CD4-positive, CD25-positive, alpha-beta regulatory T cell (primary cell): ENCODE measurements around the gene N4BP2. TPM values are rescaled to one million over a fixed set of nuclear protein-coding genes. Genes with fewer than 3 reads are reported as not detected.
"Not testable (repeated sequence)": the region's sequence is repeated elsewhere in the genome, so short reads cannot be mapped to it uniquely, and the experiment has no call there.

Experiments
- ATAC-seq, 2 donors: fragments of 150-1000 bp; cut with Tn5 transposase; one replicate each; pipeline ENCODE4 v1.10.0; 2021; ENCODE audit warnings: low read depth in 2 of 2, moderate number of reproducible peaks in 2 of 2, moderate library complexity in 1 of 2
- DNase-seq, 3 donors: peaks; one replicate each; pipeline versions ENCODE4 v3.0.0 to v3.0.0-alpha.2; 2012 to 2022; ENCODE audit warnings: mixed read lengths in 1 of 3
- H3K27ac ChIP-seq: one replicate; pipeline ENCODE4 v1.7.0; 2013; ENCODE audit warnings: mild to moderate bottlenecking, low read length; ENCODE audit not compliant: insufficient read depth, poor library complexity, severe bottlenecking
- H3K27me3 ChIP-seq: one replicate; pipeline ENCODE4 v1.7.0; 2013; ENCODE audit warnings: low read length; ENCODE audit not compliant: control insufficient read depth, insufficient read depth
- H3K36me3 ChIP-seq: one replicate; pipeline ENCODE4 v1.7.0; 2013; ENCODE audit warnings: mild to moderate bottlenecking, low read length, moderate library complexity; ENCODE audit not compliant: control insufficient read depth, insufficient read depth
- H3K4me1 ChIP-seq: 2 replicates; pipeline ENCODE4 v1.7.0; 2013; ENCODE audit warnings: mild to moderate bottlenecking, low read length; ENCODE audit not compliant: insufficient read depth, control insufficient read depth, poor library complexity, severe bottlenecking
- H3K4me3 ChIP-seq: one replicate; pipeline ENCODE4 v1.7.0; 2013; ENCODE audit warnings: low read depth, mild to moderate bottlenecking, low read length, moderate library complexity
- H3K9me3 ChIP-seq, 2 experiments: 1 replicate in 1 of 2; 2 replicates in 1 of 2; pipeline ENCODE4 v1.7.0; 2013; ENCODE audit warnings: low read length in 2 of 2, mild to moderate bottlenecking in 1 of 2, moderate library complexity in 1 of 2; ENCODE audit not compliant: control insufficient read depth in 2 of 2
- H3K27ac Mint-ChIP-seq, 3 donors: one replicate each; pipeline ENCODE4 v1.8.0; 2020 to 2022; ENCODE audit warnings: mild to moderate bottlenecking in 3 of 3, mixed read lengths in 3 of 3, moderate library complexity in 2 of 3
- H3K27me3 Mint-ChIP-seq: one replicate; pipeline ENCODE4 v1.8.0; 2022; ENCODE audit warnings: mild to moderate bottlenecking, mixed read lengths
- H3K36me3 Mint-ChIP-seq: one replicate; pipeline ENCODE4 v1.8.0; 2020; ENCODE audit warnings: mixed read lengths
- H3K4me1 Mint-ChIP-seq, 4 donors: one replicate each; pipeline ENCODE4 v1.8.0; 2020 to 2022; ENCODE audit warnings: mixed read lengths in 4 of 4, mild to moderate bottlenecking in 1 of 4
- H3K4me3 Mint-ChIP-seq, 4 donors: one replicate each; pipeline ENCODE4 v1.8.0; 2020 to 2022; ENCODE audit warnings: mild to moderate bottlenecking in 4 of 4, mixed read lengths in 4 of 4, moderate library complexity in 3 of 4
- H3K9me3 Mint-ChIP-seq, 7 donors: one replicate each; pipeline ENCODE4 v1.8.0; 2020 to 2022; ENCODE audit warnings: mixed read lengths in 7 of 7, mild to moderate bottlenecking in 3 of 7, moderate library complexity in 2 of 7
- polyA plus RNA-seq, 4 donors: library from polyadenylated mRNA; unstranded; fragments of 300-500 nt; fragmentation: Illumina TruSeq; gene quantifications; one replicate each; pipeline ENCODE4 v1.2.3, GENCODE V29; 2021
- total RNA-seq: library from RNA; stranded (reverse); gene quantifications from one replicate; pipeline ENCODE4 v1.2.3, GENCODE V29; 2022

Gene N4BP2
- total and polyA plus RNA-seq, 5 donors from 2014 or later, result 6.3 to 21.4 (median 10.1) TPM

DNA sequence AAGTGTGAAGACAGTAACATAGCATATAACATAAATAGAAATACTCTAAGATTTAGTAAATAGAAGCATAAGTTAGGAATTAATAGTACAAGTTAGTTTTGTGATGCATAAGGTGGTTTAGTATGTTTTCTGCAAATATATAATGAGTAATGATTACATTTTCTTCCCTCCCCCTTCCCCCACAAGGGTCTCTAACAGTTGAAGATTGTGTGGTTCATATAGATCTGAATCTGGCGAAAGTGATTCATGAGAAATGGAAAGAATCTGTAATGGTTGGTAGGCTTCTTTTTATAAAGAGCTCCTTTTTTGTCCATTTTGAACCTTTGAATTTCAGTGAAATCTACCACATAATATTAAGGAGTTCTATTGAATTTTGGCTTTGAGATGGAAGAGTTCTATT, 66.3 kb downstream of the N4BP2 start:
- H3K9me3 ChIP-seq, result no peaks in the 10 kb centered on the region
- DNase-seq (no peak), ATAC-seq (no peak)
- H3K4me1 Mint-ChIP-seq, result peaks cover 15 to 43% (median 30%) of the 10 kb centered on the region in 4 donors
- no peaks in the 10 kb centered on the region for H3K27me3 Mint-ChIP-seq
- H3K36me3 Mint-ChIP-seq, result peaks cover 10% of the 10 kb centered on the region
- peak overlapping the region in 1 of 4 donors; percentile 10 for H3K4me3 Mint-ChIP-seq
- H3K4me3 ChIP-seq, result no peak overlapping the region
- H3K27ac Mint-ChIP-seq, result peak overlapping the region; percentile 7 to 49 (median 44)
- peaks cover 11% of the 10 kb centered on the region for H3K4me1 ChIP-seq
- H3K27me3 ChIP-seq, result no peaks in the 10 kb centered on the region
- peaks cover 0 to 2% (median 0%) of the 10 kb centered on the region in 7 donors for H3K9me3 Mint-ChIP-seq
- H3K27ac ChIP-seq, result no peak overlapping the region
- H3K36me3 ChIP-seq, result peaks cover 8% of the 10 kb centered on the region

GRCh38 chr4:40124690-40125089, 68.0 kb downstream of the N4BP2 start:
- H3K36me3 Mint-ChIP-seq, result peaks cover 5% of the 10 kb centered on the region
- DNase-seq (peak in 2 of 3 donors; percentile 62 to 80), ATAC-seq (peak; percentile 76 to 82)
- Histone ChIP-seq H3K9me3 (no peaks in the 10 kb centered on the region), H3K27ac (peak overlapping the region; percentile 54), H3K4me3 (peak overlapping the region; percentile 47), H3K36me3 (peaks cover 5% of the 10 kb centered on the region), H3K4me1 (peaks cover 11% of the 10 kb centered on the region), H3K27me3 (no peaks in the 10 kb centered on the region)
- H3K27ac Mint-ChIP-seq, result peak overlapping the region in 2 of 3 donors; percentile 85 to 95
- peak overlapping the region in 3 of 4 donors; percentile 13 to 72 (median 70) for H3K4me3 Mint-ChIP-seq
- peaks cover 0 to 1% (median 0%) of the 10 kb centered on the region in 7 donors for H3K9me3 Mint-ChIP-seq
- no peaks in the 10 kb centered on the region for H3K27me3 Mint-ChIP-seq
- peaks cover 15 to 43% (median 30%) of the 10 kb centered on the region in 4 donors for H3K4me1 Mint-ChIP-seq

GRCh38 chr4:40130401-40131036, 73.9 kb downstream of the N4BP2 start:
- no peak overlapping the region for H3K4me3 Mint-ChIP-seq
- DNase-seq (no peak), ATAC-seq (no peak)
- no peak overlapping the region for H3K27ac ChIP-seq
- H3K27me3 ChIP-seq, result no peaks in the 10 kb centered on the region
- H3K9me3 ChIP-seq, result no peaks in the 10 kb centered on the region
- H3K9me3 Mint-ChIP-seq, result no peaks in the 10 kb centered on the region
- peaks cover under 1% of the 10 kb centered on the region for H3K4me1 ChIP-seq
- H3K4me1 Mint-ChIP-seq, result peaks cover 0 to 8% (median 4%) of the 10 kb centered on the region in 4 donors
- no peaks in the 10 kb centered on the region for H3K27me3 Mint-ChIP-seq
- no peak overlapping the region for H3K4me3 ChIP-seq
- H3K36me3 ChIP-seq, result peaks cover 4% of the 10 kb centered on the region
- H3K36me3 Mint-ChIP-seq, result peaks cover 12% of the 10 kb centered on the region
- no peak overlapping the region for H3K27ac Mint-ChIP-seq

DNA sequence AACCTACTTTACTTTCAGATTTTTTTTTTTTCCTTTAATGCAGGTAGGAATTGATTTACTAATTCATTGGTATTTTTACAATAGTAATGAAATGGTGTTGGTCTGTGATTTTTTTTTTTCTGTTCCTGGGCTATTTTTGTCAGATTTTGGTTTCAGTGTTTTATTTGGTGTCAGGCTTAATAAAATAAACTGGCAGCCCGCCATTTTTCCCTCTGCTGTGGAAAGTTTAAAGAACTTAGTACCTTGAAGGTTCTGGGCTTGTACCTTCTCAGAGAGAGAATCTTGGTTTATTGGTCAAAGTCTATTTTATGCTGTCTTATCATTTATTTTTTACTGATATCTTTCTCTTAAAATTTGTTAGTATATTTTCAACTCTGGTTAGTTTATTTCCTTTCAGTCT, 76.2 kb downstream of the N4BP2 start:
- DNase-seq, result no peak
- Mint-ChIP-seq H3K9me3 (peaks cover 0 to 2% (median 0%) of the 10 kb centered on the region in 7 donors), H3K27ac (no peak overlapping the region), H3K36me3 (peaks cover 29% of the 10 kb centered on the region), H3K27me3 (no peaks in the 10 kb centered on the region), H3K4me1 (peaks cover 4 to 9% (median 6%) of the 10 kb centered on the region in 4 donors), H3K4me3 (no peak overlapping the region)
- Histone ChIP-seq H3K4me3 (no peak overlapping the region), H3K9me3 (no peaks in the 10 kb centered on the region), H3K4me1 (no peaks in the 10 kb centered on the region), H3K36me3 (peaks cover 4% of the 10 kb centered on the region), H3K27ac (no peak overlapping the region), H3K27me3 (no peaks in the 10 kb centered on the region)
- no peak for ATAC-seq

DNA sequence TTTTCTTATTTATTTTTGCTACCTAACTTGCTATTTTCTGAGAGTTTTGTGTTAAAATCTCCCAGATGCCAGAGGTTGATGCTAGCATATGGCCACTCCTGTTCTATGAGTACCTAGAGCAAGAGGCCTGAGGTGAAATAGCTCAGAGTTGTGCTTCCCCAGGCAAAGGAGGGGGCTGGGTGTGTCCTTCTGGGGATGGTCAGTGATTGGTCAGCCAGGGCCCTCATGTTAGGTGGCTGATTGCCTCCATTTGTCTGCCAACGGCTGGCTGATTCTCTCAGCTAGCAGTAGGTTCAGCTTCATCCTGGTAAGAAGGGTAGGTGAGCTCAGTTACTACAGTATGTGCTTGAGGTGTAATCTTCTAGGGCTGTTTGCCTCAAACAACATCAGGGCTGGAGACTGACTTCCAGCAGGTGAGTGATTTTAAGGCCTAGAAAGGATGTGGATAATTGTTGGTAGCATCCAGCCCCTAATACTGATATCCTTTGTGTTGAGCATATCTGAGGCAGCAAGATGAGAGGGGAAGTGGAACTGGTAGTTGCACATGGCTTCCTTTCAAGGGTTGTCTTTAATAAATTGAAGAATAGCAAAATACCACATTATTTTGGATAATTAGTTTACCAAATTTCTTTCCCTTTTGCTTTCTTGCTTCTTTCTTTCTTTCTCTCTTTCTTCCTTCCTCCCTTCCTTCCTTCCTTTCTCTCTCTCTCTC, 77.7 kb downstream of the N4BP2 start:
- no peaks in the 10 kb centered on the region for H3K27me3 Mint-ChIP-seq
- H3K27ac Mint-ChIP-seq, result no peak overlapping the region
- no peak overlapping the region for H3K4me3 ChIP-seq
- peaks cover 39% of the 10 kb centered on the region for H3K36me3 Mint-ChIP-seq
- peaks cover 7 to 17% (median 13%) of the 10 kb centered on the region in 4 donors for H3K4me1 Mint-ChIP-seq
- H3K27ac ChIP-seq, result no peak overlapping the region
- no peaks in the 10 kb centered on the region for H3K27me3 ChIP-seq
- no peak overlapping the region for H3K4me3 Mint-ChIP-seq
- H3K36me3 ChIP-seq, result peaks cover 4% of the 10 kb centered on the region
- ATAC-seq (no peak), DNase-seq (no peak)
- no peaks in the 10 kb centered on the region for H3K4me1 ChIP-seq
- peaks cover 0 to 2% (median 0%) of the 10 kb centered on the region in 7 donors for H3K9me3 Mint-ChIP-seq
- H3K9me3 ChIP-seq, result no peaks in the 10 kb centered on the region

- Mint-ChIP-seq H3K4me1 (peaks cover 10 to 17% (median 13%) of the 10 kb centered on the region in 4 donors), H3K36me3 (peaks cover 36% of the 10 kb centered on the region)
- H3K27ac ChIP-seq, H3K27ac Mint-ChIP-seq, ATAC-seq, H3K9me3 ChIP-seq, H3K27me3 ChIP-seq, DNase-seq, H3K36me3 ChIP-seq, H3K27me3 Mint-ChIP-seq, H3K4me3 ChIP-seq, H3K4me1 ChIP-seq, H3K9me3 Mint-ChIP-seq, H3K4me3 Mint-ChIP-seq: not testable (repeated sequence)
These were observed 79.6 kb downstream of the N4BP2 start for GRCh38 chr4:40136202-40136601.

DNA sequence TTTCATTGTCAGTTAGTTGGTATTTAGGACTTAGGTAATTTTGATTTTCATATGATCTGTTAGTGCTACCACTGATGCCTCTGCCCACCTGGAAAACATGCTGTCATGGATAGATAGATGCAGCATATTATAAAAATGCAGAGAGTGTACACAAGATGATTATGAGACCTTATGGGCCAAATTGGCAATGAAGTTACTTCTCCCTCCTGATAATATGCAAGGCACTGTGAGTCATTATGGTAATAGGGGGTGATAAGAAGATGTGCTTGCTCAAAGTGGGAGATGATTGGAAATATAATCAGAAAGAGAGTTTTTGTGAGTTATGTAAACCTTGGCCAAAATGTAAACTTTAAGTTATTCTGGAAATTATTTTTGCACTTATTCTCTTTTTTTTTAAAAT, 83.5 kb downstream of the N4BP2 start:
- Mint-ChIP-seq H3K9me3 (peaks cover 0 to 2% (median 0%) of the 10 kb centered on the region in 7 donors), H3K27me3 (no peaks in the 10 kb centered on the region), H3K27ac (no peak overlapping the region), H3K36me3 (peaks cover 46% of the 10 kb centered on the region), H3K4me3 (no peak overlapping the region), H3K4me1 (peaks cover 8 to 17% (median 13%) of the 10 kb centered on the region in 4 donors)
- Histone ChIP-seq H3K36me3 (peaks cover 8% of the 10 kb centered on the region), H3K9me3 (no peaks in the 10 kb centered on the region), H3K4me3 (no peak overlapping the region), H3K27ac (no peak overlapping the region), H3K4me1 (no peaks in the 10 kb centered on the region), H3K27me3 (no peaks in the 10 kb centered on the region)
- no peak for DNase-seq
- ATAC-seq, result no peak
